GM19043 (cell line): ENCODE data around the gene NFE2L1.

ENCODE experiments used
- ATAC-seq: cut with Tn5 transposase; IDR thresholded peaks from one replicate; pipeline ENCODE4 v1.9.1; 2021; ENCODE audit warnings: low read depth; ENCODE audit not compliant: unreplicated experiment

NFE2L1 gene

GRCh38 chr17:48046296-48046695, 1.9 kb upstream of the NFE2L1 start:
- ATAC-seq = no peak

GRCh38 chr17:48047113-48047740, 932 bp upstream of the NFE2L1 start:
- ATAC-seq = no peak

GRCh38 chr17:48048384-48049126, 396 bp downstream of the NFE2L1 start:
- peak; percentile 28 for ATAC-seq

- no peak for ATAC-seq
Measured at GRCh38 chr17:48051283-48051682, 3.1 kb downstream of the NFE2L1 start.

- ATAC-seq = no peak
Measured at GRCh38 chr17:48051706-48052486, 3.7 kb downstream of the NFE2L1 start.

GRCh38 chr17:48052956-48053757, 5.0 kb downstream of the NFE2L1 start:
- ATAC-seq = no peak

- no peak for ATAC-seq
Measured at GRCh38 chr17:48053758-48054237, 5.6 kb downstream of the NFE2L1 start.

GRCh38 chr17:48054238-48055185, 6.4 kb downstream of the NFE2L1 start:
- ATAC-seq = no peak

- ATAC-seq = no peak
Measured at GRCh38 chr17:48055531-48056245, 7.5 kb downstream of the NFE2L1 start.

GRCh38 chr17:48056246-48056745, 8.1 kb downstream of the NFE2L1 start:
- no peak for ATAC-seq

GRCh38 chr17:48056879-48057278, 8.7 kb downstream of the NFE2L1 start:
- no peak for ATAC-seq

- no peak for ATAC-seq
Measured at GRCh38 chr17:48057626-48058025, 9.5 kb downstream of the NFE2L1 start.

GRCh38 chr17:48058393-48059124, 10.4 kb downstream of the NFE2L1 start:
- no peak for ATAC-seq

GRCh38 chr17:48059125-48059668, 11.0 kb downstream of the NFE2L1 start:
- no peak for ATAC-seq

- ATAC-seq = no peak
Measured at GRCh38 chr17:48060249-48060648, 12.1 kb downstream of the NFE2L1 start.

- no peak for ATAC-seq
Measured at GRCh38 chr17:48062273-48062672, 14.1 kb downstream of the NFE2L1 start.

GRCh38 chr17:48064638-48065037, 16.5 kb downstream of the NFE2L1 start:
- no peak for ATAC-seq

GRCh38 chr17:48066192-48066591, 18.0 kb downstream of the NFE2L1 start:
- no peak for ATAC-seq
